GM18951 (cell line): ENCODE data around the gene IZUMO1.
"Not testable (repeated sequence)": the region's sequence is repeated elsewhere in the genome, so short reads cannot be mapped to it uniquely, and the experiment has no call there.

Source experiments
- POLR2A ChIP-seq: IDR thresholded peaks from 4 replicates; pipeline ENCODE4 v1.6.1; 2011; ENCODE audit warnings: mild to moderate bottlenecking; ENCODE audit not compliant: insufficient read length, insufficient read depth; ENCODE audit errors: extremely low read depth
- in situ Hi-C: fragments of 300-500 bp; cut with MboI; formaldehyde crosslinking; loops from one replicate; pipeline ENCODE4 v1.12.0; 2022; ENCODE audit warnings: low sequenced_read_pairs, mixed read lengths, inconsistent platforms; ENCODE audit not compliant: unreplicated experiment

The IZUMO1 gene

DNA sequence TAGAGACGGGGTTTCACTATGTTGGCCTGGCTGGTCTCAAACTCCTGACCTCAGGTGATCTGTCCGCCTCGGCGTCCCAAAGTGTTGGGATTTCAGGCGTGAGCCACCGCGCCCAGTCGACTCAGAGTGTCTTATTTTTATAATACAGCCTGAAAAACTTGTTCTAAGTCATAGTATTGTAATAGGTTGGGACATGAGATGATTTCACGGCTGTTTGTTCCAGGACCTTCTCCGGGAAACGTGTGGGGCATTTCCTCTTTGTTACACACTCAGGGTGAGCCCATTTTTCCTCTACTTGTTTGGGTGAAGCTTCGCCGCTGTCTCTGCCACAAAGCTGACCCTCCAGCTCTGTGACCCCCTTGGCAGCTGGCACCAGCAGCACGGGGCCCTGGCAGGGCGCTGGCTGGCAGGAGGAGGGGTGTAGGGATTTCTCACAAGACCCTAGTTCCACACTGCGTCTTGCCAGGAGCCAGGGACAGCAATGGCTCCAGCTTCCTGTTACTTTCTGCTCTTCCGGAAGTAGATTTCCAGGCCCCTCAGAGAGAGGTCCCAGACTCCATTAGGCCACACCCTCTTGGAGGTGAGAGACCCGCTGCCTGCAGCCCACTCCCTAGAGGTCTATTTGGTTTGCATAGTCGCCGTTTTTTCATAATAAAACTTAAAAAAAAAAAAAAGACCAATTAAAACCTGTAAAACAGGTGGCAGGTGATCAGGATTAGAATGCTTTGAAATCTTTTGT is 24.2 kb upstream of the IZUMO1 start:
- TF ChIP-seq POLR2A: no peak
- in situ Hi-C loops: no loop called here

DNA sequence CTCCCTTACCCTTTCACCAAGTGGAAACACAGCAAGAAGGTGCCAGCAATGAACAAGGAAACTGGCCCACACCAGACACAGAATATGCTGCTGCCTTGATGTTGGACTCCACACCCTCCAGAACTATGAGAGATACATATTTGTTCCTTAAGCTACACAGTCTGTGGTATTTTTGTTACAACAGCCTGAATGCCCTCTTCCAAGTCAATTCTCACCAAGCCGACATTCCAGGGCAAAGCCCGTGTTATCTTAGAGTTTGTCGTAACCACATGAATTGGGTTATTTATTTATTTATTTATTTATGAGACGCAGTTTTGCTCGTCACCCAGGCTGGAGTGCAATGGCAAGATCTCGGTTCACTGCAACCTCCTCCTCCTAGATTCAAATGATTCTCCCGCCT is 23.6 kb upstream of the IZUMO1 start:
- in situ Hi-C loops: no loop called here
- TF ChIP-seq POLR2A: no peak

DNA sequence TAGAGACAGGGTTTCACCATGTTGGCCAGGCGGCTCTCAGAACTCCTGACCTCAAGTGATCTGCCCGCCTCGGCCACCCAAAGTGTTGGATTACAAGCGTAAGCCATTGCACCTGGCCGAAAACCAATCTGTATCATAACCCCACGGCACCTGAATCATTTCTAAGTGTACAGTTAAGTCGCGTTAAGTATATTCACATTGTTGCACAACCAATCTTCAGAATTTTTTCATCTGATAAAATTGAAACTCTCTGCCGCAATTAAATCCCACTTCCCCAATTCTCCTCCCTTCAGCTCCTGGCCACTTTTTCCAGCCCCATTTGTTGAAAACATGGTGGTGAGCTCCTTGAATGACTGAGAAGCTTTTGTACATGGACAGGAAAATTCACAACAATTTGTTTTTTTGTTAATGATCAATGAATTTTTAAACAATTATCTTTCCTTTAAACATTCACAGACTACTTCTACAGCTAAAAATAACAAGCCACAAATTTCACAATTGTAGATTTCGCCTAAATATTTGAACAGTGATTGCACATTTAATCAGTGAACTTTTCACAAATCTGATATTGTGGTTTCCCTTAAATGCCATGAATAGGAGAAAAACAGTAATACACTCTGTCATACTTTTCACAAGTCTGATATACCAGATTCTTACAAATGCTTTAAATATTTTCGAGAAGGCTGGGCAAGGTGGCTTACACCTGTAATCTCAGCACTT is 22.4 kb upstream of the IZUMO1 start:
- no peak for TF ChIP-seq POLR2A
- in situ Hi-C loops: no loop called here

DNA sequence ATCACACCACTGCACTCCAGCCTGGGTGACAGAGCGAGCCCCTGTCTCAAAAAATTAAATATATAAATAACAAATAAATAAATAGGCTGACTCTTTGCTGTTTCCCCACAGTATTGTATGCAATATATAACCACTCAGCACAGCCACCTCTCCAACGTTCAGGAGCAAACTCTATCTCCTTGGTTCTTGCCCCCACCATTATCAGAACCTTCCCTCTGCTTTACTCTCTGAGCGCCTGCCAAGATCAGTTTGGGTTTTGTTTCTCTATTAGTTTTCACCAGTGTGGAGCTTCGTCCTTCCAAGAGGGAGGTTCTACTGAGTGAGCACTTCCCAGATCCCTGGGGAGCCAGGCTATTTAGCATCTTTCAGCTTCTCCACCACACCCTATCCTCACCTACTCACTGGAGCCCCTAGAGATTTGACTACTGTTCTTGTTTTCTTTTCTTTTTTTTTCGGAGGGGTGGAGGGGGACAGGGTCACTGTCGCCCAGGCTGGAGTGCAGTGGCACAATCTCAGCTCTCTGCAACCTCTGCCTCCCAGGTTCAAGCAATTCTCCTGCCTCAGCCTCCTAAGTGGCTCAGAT is 21.6 kb upstream of the IZUMO1 start:
- in situ Hi-C loops: not testable (repeated sequence)

DNA sequence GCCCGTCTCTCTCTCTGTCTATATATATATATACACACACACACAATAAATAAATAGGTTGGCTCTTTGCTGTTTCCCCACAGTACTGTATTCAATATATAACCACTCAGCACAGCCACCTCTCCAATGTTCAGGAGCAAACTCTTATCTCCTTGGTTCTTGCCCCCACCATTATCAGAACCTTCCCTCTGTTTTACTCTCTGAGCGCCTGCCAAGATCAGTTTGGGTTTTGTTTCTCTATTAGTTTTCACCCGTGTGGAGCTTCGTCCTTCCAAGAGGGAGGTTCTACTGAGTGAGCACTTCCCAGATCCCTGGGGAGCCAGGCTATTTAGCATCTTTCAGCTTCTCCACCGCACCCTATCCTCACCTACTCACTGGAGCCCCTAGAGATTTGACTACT is 19.1 kb upstream of the IZUMO1 start:
- in situ Hi-C loops: not testable (repeated sequence)

DNA sequence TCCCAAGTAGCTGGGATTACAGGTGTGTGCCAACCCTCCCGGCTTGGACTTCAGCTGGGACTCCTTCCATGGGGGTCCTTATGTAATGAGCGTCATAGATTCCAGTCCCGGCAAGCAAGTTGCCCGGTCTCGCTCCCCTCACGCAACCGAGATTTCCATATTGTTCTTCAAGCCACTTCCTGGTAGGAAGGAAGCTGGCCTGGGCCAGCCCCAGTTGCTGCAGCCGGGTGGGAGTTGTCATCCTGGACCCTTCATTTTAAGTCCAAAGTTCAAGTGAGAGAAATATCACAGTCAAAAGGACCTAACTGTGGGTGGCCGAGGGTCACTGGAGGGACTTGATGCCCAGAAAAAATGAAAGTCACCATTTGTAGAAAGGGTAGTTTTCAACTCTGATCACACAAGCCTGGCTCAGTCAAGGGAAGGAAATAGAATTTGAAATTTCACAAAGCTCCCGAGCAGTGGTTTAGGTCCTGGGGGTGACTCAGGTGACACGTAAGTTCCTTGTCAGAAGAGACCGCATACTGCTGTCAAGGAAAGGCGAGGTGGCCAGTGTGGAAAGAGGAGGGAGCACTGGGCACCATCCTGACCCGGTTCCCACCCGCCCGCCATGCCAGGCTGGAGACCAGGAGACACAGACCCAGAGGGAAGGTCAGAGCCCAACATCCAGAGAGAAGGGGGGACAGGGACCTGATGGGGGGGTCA is 13.9 kb upstream of the IZUMO1 start:
- no peak for TF ChIP-seq POLR2A
- in situ Hi-C loops: no loop called here

DNA sequence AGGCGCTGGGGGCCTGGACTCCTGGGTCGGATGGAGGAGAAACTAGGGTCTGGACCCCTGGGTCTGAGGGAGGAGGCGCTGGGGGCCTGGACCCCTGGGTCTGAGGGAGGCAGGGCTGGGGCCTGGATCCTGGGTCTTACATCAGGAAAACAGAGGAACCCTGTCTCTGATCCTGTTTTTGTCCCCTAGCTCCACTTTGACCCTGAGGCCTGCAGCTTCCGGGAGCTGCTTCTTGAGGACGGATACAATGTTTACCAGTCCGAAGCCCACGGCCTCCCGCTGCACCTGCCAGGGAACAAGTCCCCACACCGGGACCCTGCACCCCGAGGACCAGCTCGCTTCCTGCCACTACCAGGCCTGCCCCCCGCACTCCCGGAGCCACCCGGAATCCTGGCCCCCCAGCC is 11.0 kb upstream of the IZUMO1 start:
- in situ Hi-C loops: no loop called here
- no peak for TF ChIP-seq POLR2A

DNA sequence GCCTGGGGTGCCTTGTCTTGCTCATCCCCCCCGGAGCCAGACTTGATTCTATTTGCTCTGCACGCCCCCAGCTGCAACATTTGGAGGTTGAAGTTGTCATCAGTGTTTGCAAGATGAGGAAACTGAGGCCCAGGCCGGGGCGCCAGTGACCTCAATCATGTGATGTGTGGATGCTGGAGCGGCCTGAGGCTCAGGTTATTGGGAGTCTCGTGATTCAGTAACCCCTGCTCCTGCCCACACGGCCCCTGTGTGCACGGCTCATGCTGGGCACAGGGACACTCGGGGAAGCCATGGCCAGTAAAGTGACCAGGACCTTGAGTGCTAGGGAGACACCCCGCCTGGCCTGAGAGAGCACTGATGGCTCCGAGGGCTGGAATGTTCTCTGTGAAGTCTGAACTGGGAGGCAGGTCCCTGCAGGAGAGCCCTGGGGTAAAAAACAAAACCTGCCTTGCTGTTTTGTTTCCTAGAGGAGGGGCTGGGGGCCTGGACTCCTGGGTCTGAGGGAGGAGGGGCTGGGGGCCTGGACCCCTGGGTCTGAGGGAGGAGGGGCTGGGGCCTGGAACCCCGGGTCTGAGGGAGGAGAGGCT is 10.5 kb upstream of the IZUMO1 start:
- no peak for TF ChIP-seq POLR2A
- in situ Hi-C loops: no loop called here

DNA sequence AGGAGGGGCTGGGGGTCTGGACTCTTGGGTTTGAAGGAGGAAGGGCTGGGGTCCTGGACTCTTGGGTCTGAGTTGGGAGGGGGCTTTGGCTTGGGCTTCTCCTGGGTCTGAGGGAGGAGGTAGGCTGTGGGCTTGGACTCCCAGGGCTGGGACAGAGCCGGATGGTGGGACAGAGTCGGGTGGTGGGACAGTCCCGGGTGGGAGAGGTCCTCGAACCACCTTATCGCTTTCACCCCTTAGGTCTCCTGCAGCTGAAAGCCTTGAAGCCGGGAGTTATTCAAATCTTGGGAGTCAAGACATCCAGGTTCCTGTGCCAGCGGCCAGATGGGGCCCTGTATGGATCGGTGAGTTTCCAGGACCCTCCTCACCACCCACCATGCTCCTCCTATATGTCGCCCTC is 10.0 kb upstream of the IZUMO1 start:
- TF ChIP-seq POLR2A: no peak
- in situ Hi-C loops: no loop called here

DNA sequence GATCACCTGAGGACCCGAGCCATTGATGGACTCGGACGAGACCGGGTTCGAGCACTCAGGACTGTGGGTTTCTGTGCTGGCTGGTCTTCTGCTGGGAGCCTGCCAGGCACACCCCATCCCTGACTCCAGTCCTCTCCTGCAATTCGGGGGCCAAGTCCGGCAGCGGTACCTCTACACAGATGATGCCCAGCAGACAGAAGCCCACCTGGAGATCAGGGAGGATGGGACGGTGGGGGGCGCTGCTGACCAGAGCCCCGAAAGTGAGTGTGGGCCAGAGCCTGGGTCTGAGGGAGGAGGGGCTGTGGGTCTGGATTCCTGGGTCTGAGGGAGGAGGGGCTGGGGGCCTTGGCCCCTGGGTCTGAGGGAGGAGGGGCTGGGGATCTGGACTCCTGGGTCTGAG is 9.5 kb upstream of the IZUMO1 start:
- in situ Hi-C loops: no loop called here
- no peak for TF ChIP-seq POLR2A

DNA sequence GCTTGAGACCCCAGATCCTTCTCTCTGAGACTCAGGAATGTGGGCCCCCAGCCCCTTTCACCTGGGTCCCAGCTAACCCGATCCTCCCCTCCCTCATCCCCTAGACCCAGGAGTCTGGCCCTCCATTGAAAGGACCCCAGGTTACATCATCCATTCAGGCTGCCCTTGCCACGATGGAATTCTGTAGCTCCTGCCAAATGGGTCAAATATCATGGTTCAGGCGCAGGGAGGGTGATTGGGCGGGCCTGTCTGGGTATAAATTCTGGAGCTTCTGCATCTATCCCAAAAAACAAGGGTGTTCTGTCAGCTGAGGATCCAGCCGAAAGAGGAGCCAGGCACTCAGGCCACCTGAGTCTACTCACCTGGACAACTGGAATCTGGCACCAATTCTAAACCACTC is 9.1 kb upstream of the IZUMO1 start:
- in situ Hi-C loops: no loop called here
- TF ChIP-seq POLR2A: no peak

DNA sequence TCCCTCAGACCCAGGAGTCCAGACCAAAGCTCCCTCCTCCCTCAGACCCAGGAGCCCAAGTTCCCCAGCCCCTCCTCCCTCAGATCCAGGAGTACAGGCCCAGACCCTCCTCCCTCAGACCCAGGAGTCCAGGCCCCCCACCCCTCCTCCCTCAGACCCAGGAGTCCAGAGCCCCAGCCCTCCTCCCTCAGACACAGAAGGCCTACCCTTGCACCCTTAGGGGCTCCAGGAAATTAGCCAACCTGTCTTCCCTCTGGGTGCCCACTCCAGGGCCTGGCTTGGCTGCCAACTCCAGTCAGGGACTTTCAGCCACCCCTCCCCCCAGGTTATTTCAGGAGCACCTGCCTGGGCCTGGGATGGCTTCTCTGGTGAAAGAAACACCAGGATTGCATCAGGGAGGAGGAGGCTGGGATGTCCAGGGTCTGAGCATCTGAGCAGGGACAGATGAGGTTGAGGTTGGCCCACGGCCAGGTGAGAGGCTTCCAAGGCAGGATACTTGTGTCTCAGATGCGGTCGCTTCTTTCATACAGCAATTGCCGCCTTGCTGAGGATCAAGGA is 8.5 kb upstream of the IZUMO1 start, which contains the start of gene FGF21:
Gene FGF21, plus strand, starts transcription at position 441 of the 558 bp plus-strand sequence. CDS start 713 bp downstream, outside the sequence.
- no peak for TF ChIP-seq POLR2A
- in situ Hi-C loops: no loop called here
